AG20443 (cell line): ENCODE results near the gene ZNF579.

Experiments used
- DNase-seq: peaks from one replicate; pipeline ENCODE4 v3.0.0; 2012; ENCODE audit warnings: low spot score, mixed read lengths

The ZNF579 gene

GRCh38 chr19:55611983-55612645 is 31.5 kb upstream of the ZNF579 start:
- DNase-seq = no peak

GRCh38 chr19:55611300-55611982 is 30.8 kb upstream of the ZNF579 start:
- DNase-seq = no peak

GRCh38 chr19:55609326-55609725 is 28.7 kb upstream of the ZNF579 start:
- DNase-seq = no peak

GRCh38 chr19:55606817-55607216 is 26.2 kb upstream of the ZNF579 start:
- no peak for DNase-seq

GRCh38 chr19:55606471-55606787 is 25.8 kb upstream of the ZNF579 start:
- no peak for DNase-seq

GRCh38 chr19:55605637-55606470 is 25.2 kb upstream of the ZNF579 start, which contains the start of gene ZNF865:
TSS of gene ZNF865 (plus strand) at chr19:55605647. CDS start at chr19:55613619, 7,972 bp downstream.
- peak; percentile 82 for DNase-seq

GRCh38 chr19:55605207-55605636 is 24.6 kb upstream of the ZNF579 start:
- DNase-seq = peak; percentile 97

GRCh38 chr19:55603581-55604292 is 23.1 kb upstream of the ZNF579 start:
- DNase-seq = no peak

- no peak for DNase-seq
Measured at GRCh38 chr19:55603115-55603514, 22.5 kb upstream of the ZNF579 start.

GRCh38 chr19:55602104-55603001 is 21.7 kb upstream of the ZNF579 start:
- DNase-seq = no peak

- no peak for DNase-seq
Measured at GRCh38 chr19:55601084-55601483, 20.4 kb upstream of the ZNF579 start.

GRCh38 chr19:55600662-55601028 is 20.0 kb upstream of the ZNF579 start:
- DNase-seq = no peak

GRCh38 chr19:55599842-55600661 is 19.4 kb upstream of the ZNF579 start, which contains the start of gene ZNF524:
TSS of gene ZNF524 (plus strand) at chr19:55600288. CDS start at chr19:55602113, 1,825 bp downstream.
- DNase-seq = peak; percentile 89

- DNase-seq = peak; percentile 92
Measured at GRCh38 chr19:55599468-55599841, 18.8 kb upstream of the ZNF579 start, which contains the start of gene FIZ1. TSS of gene FIZ1 (minus strand) at chr19:55599517. CDS start at chr19:55597865, 1,652 bp downstream.

GRCh38 chr19:55598719-55599467 is 18.2 kb upstream of the ZNF579 start:
- peak; percentile 90 for DNase-seq

- no peak for DNase-seq
Measured at GRCh38 chr19:55598034-55598433, 17.4 kb upstream of the ZNF579 start.

- no peak for DNase-seq
Measured at GRCh38 chr19:55597501-55597921, 16.9 kb upstream of the ZNF579 start.

- no peak for DNase-seq
Measured at GRCh38 chr19:55596304-55596703, 15.7 kb upstream of the ZNF579 start.

- DNase-seq = no peak
Measured at GRCh38 chr19:55594996-55595545, 14.4 kb upstream of the ZNF579 start.
